MCF 10A (cell line): Measurements from ENCODE around the gene LPO. TPM values are rescaled to one million over a fixed set of nuclear protein-coding genes. Genes with fewer than 3 reads are reported as not detected.

Source experiments
- BruUV-seq: library from RNA; stranded (reverse); fragments of 400-500 nt; replicated peaks from 2 replicates; lab custom pipeline; 2021; lab: Mats Ljungman, UMichigan
- CTCF ChIA-PET: fragments of 300-600 bp; sonication (Branson Sonifier 250); formaldehyde crosslinking; extraction: SDS; loops from one replicate; lab custom pipeline; 2021; ENCODE audit warnings: antibody characterized with exemption, inconsistent platforms; lab: Yijun Ruan, JAX
- POLR2A ChIA-PET: fragments of 300-600, 350-650 bp; sonication (Branson Sonifier 250); formaldehyde crosslinking; extraction: SDS; loops from one replicate; lab custom pipeline; 2020; ENCODE audit warnings: antibody characterized with exemption, inconsistent platforms; lab: Yijun Ruan, JAX
- DNase-seq: peaks from one replicate; pipeline ENCODE4 v3.0.0-alpha.2; 2018; ENCODE audit not compliant: unreplicated experiment
- H3K27ac Mint-ChIP-seq: one replicate; pipeline ENCODE4 v1.8.0; 2022; ENCODE audit warnings: mild to moderate bottlenecking, low read depth, mixed read lengths; ENCODE audit not compliant: unreplicated experiment
- H3K27me3 Mint-ChIP-seq: one replicate; pipeline ENCODE4 v1.8.0; 2022; ENCODE audit warnings: mixed read lengths; ENCODE audit not compliant: insufficient read depth, unreplicated experiment
- H3K36me3 Mint-ChIP-seq: one replicate; pipeline ENCODE4 v1.8.0; 2022; ENCODE audit warnings: mild to moderate bottlenecking, moderate library complexity, mixed read lengths; ENCODE audit not compliant: insufficient read depth, unreplicated experiment
- H3K4me1 Mint-ChIP-seq: one replicate; pipeline ENCODE4 v1.8.0; 2022; ENCODE audit warnings: mixed read lengths; ENCODE audit not compliant: insufficient read depth, unreplicated experiment
- H3K4me3 Mint-ChIP-seq: one replicate; pipeline ENCODE4 v1.8.0; 2022; ENCODE audit warnings: mild to moderate bottlenecking, moderate library complexity, mixed read lengths; ENCODE audit not compliant: unreplicated experiment
- H3K9me3 Mint-ChIP-seq: one replicate; pipeline ENCODE4 v1.8.0; 2022; ENCODE audit warnings: mixed read lengths; ENCODE audit not compliant: unreplicated experiment
- CTCF ChIP-seq: fragments of 200-600 bp; IDR thresholded peaks from one replicate; pipeline ENCODE4 v1.8.0; 2022; ENCODE audit warnings: antibody characterized with exemption, mild to moderate bottlenecking; ENCODE audit not compliant: unreplicated experiment
- intact Hi-C: fragments of 100-400 bp; cut with micrococcal nuclease; formaldehyde crosslinking; loops from 2 replicates; pipeline ENCODE4 v1.14.1; 2022
- total RNA-seq: library from RNA; stranded (reverse); gene quantifications from 2 replicates; pipeline ENCODE4 v1.2.3, GENCODE V29; 2022

LPO gene
- total RNA-seq, 1 experiment from 2014 or later, result not detected

GRCh38 chr17:58215685-58216084 lies 22.7 kb upstream of the LPO start:
- TF ChIP-seq CTCF, result no peak
- no peaks in the 10 kb centered on the region for H3K9me3 Mint-ChIP-seq
- no peak overlapping the region for H3K4me3 Mint-ChIP-seq
- intact Hi-C loops, result no loop called here
- POLR2A ChIA-PET, result interaction anchor here (0.5 kb wide), 1 partner anchor 23 kb away, joined by 3 read pairs; the partner anchor contains the start of gene EPX
- no peak overlapping the region for H3K27ac Mint-ChIP-seq
- peaks cover 32% of the 10 kb centered on the region for H3K36me3 Mint-ChIP-seq
- no TSS peak for BruUV-seq
- CTCF ChIA-PET, result interaction anchor here (0.5 kb wide), 1 partner anchor 127 kb away, joined by 3 read pairs; no protein-coding TSS in a partner anchor
- no peaks in the 10 kb centered on the region for H3K27me3 Mint-ChIP-seq
- peaks cover 7% of the 10 kb centered on the region for H3K4me1 Mint-ChIP-seq
- DNase-seq, result peak; percentile 17

GRCh38 chr17:58217766-58218165 lies 20.6 kb upstream of the LPO start:
- ChIA-PET POLR2A (interaction anchor here (0.5 kb wide), 1 partner anchor 20 kb away, joined by 3 read pairs; the partner anchor contains the start of gene LPO), CTCF (interaction anchor here (0.6 kb wide), 1 partner anchor 42 kb away, joined by 3 read pairs; no protein-coding TSS in a partner anchor)
- no peaks in the 10 kb centered on the region for H3K9me3 Mint-ChIP-seq
- H3K27me3 Mint-ChIP-seq, result no peaks in the 10 kb centered on the region
- H3K4me1 Mint-ChIP-seq, result peaks cover 7% of the 10 kb centered on the region
- no peak for TF ChIP-seq CTCF
- BruUV-seq, result TSS peak; percentile 33
- peaks cover 22% of the 10 kb centered on the region for H3K36me3 Mint-ChIP-seq
- DNase-seq, result no peak
- no peak overlapping the region for H3K27ac Mint-ChIP-seq
- intact Hi-C loops, result no loop called here
- H3K4me3 Mint-ChIP-seq, result peak overlapping the region; percentile 88

- intact Hi-C loops, result no loop called here
Observed at GRCh38 chr17:58219007-58219788, 19.2 kb upstream of the LPO start, which contains the start of gene MKS1. Gene MKS1 (minus strand): TSS chr17:58219255. CDS start chr17:58219230, 25 bp downstream.

More at GRCh38 chr17:58219007-58219788, 19.2 kb upstream of the LPO start, which contains the start of gene MKS1:
- ChIA-PET POLR2A (interaction anchor here (0.5 to 2.3 kb wide), 9 partner anchors 14 to 800 kb away, joined by 3 to 11 read pairs (median 4); partner anchors contain the start of genes RNF43 and SUPT4H1), CTCF (interaction anchor here (0.5 to 1.2 kb wide), 7 partner anchors 9 to 634 kb away, joined by 3 to 5 read pairs (median 3); no protein-coding TSS in a partner anchor)
- Mint-ChIP-seq H3K9me3 (no peaks in the 10 kb centered on the region), H3K27ac (peak within 1 kb of the TSS; percentile 95), H3K27me3 (no peaks in the 10 kb centered on the region), H3K36me3 (peaks cover 12% of the 10 kb centered on the region), H3K4me3 (peak within 1 kb of the TSS; percentile 88), H3K4me1 (peaks cover 11% of the 10 kb centered on the region)
- TF ChIP-seq CTCF, result peak; percentile 34
- no TSS peak for BruUV-seq
- DNase-seq, result peak; percentile 86
